ENCODE results near the gene DTYMK. TPM values are rescaled to one million over a fixed set of nuclear protein-coding genes. Genes with fewer than 3 reads are reported as not detected.

The DTYMK gene
- total and polyA plus RNA-seq, 2 of the 4 experiments (the other 2 are of a cell fraction), result 31.7 to 50.1 TPM

GRCh38 chr2:241722896-241723454, 36.4 kb upstream of the DTYMK start:
- Histone ChIP-seq H3K4ac (ENCODE audit: low read depth, low read length) (no peak overlapping the region), H3K9me3 (ENCODE audit: control insufficient read depth, insufficient read depth, low read length) (peaks cover 7% of the 10 kb centered on the region; the same call in 1 of the 2 replicates), H2AK5ac (ENCODE audit: low read depth, low read length) (no peak overlapping the region), H4K8ac (ENCODE audit: low read depth in 2 of 2, low read length in 2 of 2) (no peak overlapping the region), H2AK9ac (replicated peaks; ENCODE audit: low read depth, low read length, poor library complexity) (no peak overlapping the region), H3K27me3 (ENCODE audit: control insufficient read depth, insufficient read depth, low read length) (no peaks in the 10 kb centered on the region), H3K36me3 (ENCODE audit: control insufficient read depth, insufficient read depth, low read length) (peaks cover 39% of the 10 kb centered on the region), H2BK20ac (ENCODE audit: low read depth, low read length) (no peak overlapping the region), H2AFZ (replicated peaks; ENCODE audit: low read length, poor library complexity) (no peak overlapping the region), H3K4me2 (ENCODE audit: low read depth, low read length) (no peak overlapping the region), H3K4me1 (ENCODE audit: control insufficient read depth, insufficient read depth, low read length) (no peaks in the 10 kb centered on the region), H3K9me1 (ENCODE audit: insufficient read depth, low read length) (no peaks in the 10 kb centered on the region), H4K5ac (ENCODE audit: low read depth, low read length) (no peak overlapping the region), H3K14ac (replicated peaks; ENCODE audit: low read depth, low read length) (no peak overlapping the region), H3K56ac (ENCODE audit: extremely low read depth, insufficient read depth, low read length) (no peak overlapping the region), H4K20me1 (ENCODE audit: insufficient read depth, low read length) (no peaks in the 10 kb centered on the region; the same call in 1 of the 2 replicates), H3K79me1 (ENCODE audit: low read depth in 1 of 2, low read length in 2 of 2) (no peaks in the 10 kb centered on the region; a peak in 1 of 4 replicates), H3K4me3 (ENCODE audit: insufficient read depth, low read depth, low read length) (no peak overlapping the region), H3K27ac (ENCODE audit: insufficient read depth, low read length) (no peak overlapping the region), H3K18ac (ENCODE audit: low read depth, low read length) (no peak overlapping the region), H2BK120ac (ENCODE audit: low read depth, low read length) (no peak overlapping the region), H4K91ac (ENCODE audit: insufficient read depth, low read depth, low read length) (no peak overlapping the region), H3K9ac (ENCODE audit: low read depth, low read length) (no peak overlapping the region), H3K23ac (ENCODE audit: low read depth, low read length) (no peak overlapping the region), H2BK15ac (ENCODE audit: low read depth, low read length) (no peak overlapping the region), H2BK5ac (ENCODE audit: low read depth, low read length, poor library complexity, severe bottlenecking) (no peak overlapping the region)
- no TSS peak for BruUV-seq (replicated peaks)
- ATAC-seq (ENCODE audit: low read depth) (no peak), DNase-seq (no peak)
- dilution Hi-C loops (cut with HindIII; ENCODE audit: low sequenced_read_pairs, unreplicated experiment) (no loop called here), intact Hi-C loops (cut with micrococcal nuclease) (no loop called here), in situ Hi-C loops (cut with MboI; ENCODE audit: low sequenced_read_pairs) (no loop called here)
- ChIA-PET POLR2A (ENCODE audit: unreplicated experiment) (no interaction called here), CTCF (no interaction called here)
- 96% methylated on average over 9 of the region's 21 CpGs; no CpG with 5 or more reads in 1 of the 2 experiments for WGBS, 2 experiments (ENCODE audit: extremely low coverage in 2 of 2, insufficient read length in 1 of 2)
- TF ChIP-seq RAD21 (IDR thresholded peaks at IDR 0.05; ENCODE audit: low read length), result no peak
